Activated CD8-positive, alpha-beta memory T cell treated with anti-CD3 and anti-CD28 coated beads, Interleukin-2, amount 50 U/mL, for 48 hours (primary cell): Measurements from ENCODE around the gene CCDC146.
"Not testable (repeated sequence)": the region's sequence is repeated elsewhere in the genome, so short reads cannot be mapped to it uniquely, and the experiment has no call there.

Source experiments
- DNase-seq: peaks from one replicate; pipeline ENCODE4 v3.0.0-alpha.2; 2020

Gene CCDC146

DNA sequence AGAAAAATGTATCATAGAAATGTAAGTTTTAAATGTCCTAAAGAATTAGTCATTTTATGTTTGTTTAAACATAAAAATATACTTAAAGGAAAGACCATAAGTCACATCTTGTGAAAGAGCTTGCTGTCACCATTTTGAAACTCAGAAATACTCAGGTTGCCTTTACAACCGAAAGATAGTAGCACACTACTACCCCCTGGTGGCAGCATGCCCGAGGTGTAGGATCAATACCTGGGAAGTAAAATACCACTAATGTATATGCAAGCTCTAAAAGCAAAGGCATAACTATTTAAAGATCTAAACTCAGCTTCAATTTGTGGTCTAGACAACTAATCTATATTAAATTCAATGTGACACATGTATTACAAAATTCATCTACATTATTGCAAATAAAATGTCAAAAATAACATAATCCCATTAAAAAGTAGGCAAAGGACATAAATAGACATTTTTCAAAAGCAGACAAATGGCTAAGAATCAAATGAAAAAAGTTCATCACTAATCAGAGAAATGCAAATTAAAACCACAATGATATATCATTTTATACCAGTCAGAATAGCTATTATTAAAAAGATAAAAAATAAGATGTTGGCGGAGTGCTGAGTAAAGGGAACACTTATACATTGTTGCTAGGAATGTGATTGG, 124.9 kb downstream of the CCDC146 start:
- DNase-seq, result peak; percentile 94

GRCh38 chr7:77248154-77248553, 125.7 kb downstream of the CCDC146 start:
- DNase-seq, result no peak

DNA sequence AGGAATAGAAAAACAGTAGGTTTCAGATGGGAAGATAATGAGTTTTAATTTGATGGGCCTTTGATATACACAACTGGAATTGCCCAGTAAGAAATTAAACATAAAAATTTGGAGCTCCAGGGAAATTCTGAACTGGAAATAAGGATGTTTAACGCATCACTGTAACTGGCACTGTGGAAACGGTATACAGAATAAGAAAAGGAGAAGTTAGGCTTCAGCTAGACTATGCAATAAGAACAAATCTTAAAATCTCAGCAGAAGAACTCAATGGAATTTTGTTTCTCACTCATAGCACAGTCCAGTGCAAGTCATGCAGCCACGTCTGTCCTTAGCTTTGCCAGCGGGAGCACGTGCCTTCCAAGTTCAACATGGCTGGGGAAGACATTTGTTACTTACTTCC, 130.1 kb downstream of the CCDC146 start:
- no peak for DNase-seq

GRCh38 chr7:77253151-77253550, 130.7 kb downstream of the CCDC146 start:
- no peak for DNase-seq

GRCh38 chr7:77254429-77254828, 132.0 kb downstream of the CCDC146 start:
- DNase-seq, result no peak

GRCh38 chr7:77254915-77255314, 132.5 kb downstream of the CCDC146 start:
- no peak for DNase-seq

- no peak for DNase-seq
Observed at GRCh38 chr7:77258014-77258413, 135.6 kb downstream of the CCDC146 start.

DNA sequence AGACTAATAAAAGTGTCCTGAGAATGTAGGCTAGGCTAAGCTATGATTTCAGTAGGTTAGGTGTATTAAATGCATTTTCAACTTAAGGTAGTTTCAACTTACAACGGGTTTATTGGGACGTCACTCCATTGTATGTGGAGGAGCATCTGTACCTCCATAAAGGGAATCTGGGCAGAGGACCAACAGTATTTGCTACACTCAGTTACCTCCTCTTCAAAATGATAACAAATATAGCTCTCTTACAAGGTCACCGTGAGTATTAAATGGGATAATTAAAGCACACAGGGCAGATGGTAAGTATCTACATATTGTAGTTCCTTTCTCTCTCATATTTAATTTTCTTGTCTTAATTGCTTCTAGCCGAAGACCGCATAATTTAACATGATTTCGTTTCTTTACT, 136.2 kb downstream of the CCDC146 start:
- no peak for DNase-seq

DNA sequence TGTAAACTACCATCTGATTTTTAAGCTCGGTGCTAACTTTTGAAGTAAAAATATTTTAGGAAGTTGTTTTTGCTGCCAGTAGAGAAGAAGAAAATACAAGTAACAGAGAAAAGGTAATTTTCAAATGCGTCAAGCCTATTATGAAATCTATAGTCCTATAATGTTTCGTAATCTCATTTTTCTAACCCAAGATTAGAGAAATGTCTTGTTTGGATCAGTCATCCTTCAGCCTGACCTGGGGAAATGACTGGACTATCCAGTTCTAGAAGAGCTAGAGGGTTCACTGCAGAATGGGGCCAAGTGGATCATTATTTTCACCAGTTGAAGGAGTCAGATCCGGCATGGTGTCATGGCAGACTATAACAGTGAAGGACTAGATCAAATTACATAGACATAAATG, 139.9 kb downstream of the CCDC146 start:
- no peak for DNase-seq

DNA sequence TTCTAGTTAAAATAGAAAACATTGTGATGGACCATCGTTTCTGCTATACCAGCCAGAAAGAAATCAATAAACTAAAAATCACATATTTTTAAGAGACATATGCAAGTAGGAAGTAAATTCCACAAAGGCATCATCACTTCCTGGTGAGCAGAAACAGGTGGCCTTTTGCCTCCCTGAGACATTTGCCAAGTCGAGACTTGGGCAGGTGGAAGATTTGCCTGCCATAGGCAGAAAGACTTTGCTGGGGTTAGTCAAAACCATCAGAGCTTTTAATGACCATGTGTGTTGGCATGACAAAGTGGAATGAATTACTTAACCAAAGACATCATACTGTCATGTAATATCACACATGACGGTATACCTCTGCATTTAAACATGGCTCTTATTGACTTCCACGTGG, 143.3 kb downstream of the CCDC146 start:
- DNase-seq, result no peak

DNA sequence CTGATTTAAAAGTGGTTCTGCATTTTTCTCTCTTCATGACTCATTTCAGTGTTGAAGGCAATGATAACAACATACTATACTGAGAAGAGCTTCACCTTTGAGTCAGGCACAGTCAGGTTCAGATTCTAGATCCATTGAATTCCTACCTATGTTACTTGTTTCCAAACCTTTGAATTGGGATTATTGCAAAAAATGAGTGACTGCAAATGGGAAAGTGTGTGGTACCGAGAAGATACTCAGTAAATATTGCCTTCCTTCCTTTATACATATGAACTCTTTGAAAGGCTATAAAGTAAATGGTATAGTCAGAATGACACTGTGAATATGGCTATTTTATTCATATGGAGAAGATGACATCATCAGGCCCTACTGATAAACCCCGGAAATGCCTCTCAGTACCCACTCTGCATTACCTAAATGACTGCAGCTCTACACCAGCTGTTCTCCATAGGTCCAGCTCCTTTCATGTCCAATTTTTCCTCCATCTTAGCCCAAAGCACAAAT, 143.9 kb downstream of the CCDC146 start:
- no peak for DNase-seq

DNA sequence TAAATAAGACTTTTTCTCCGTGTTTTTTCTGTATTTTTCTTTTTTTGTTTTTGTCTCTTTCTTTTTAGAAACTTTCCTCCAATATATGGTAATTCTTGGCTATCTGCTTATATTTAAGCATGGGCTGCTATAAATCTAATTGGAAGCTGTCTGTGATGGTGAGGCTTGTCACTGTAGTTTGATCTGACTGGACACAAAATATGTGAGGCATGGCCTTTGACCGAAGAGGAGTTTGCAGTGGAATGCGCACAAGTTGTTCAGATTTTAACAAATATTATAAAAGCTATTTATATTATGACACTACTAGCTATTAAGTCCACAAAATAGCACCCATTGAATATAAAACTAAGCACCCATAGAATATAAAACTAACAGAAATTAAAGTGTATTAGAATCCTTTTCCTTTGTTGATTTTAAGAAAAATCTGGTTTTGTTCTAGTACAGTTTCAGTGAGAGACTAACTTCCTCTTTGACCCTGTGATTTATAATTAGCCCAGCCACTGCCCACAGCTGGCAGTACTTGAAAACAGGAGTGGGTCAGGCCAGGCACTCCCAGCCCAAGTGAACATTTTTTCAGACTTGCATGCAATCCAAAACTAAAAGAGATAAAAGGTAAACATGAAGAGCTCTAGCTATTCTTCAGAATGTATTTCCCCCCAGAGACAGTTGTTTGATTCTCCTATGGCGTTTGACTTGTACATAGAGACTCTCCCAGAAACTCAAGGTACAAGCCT, 147.1 kb downstream of the CCDC146 start:
- no peak for DNase-seq

DNA sequence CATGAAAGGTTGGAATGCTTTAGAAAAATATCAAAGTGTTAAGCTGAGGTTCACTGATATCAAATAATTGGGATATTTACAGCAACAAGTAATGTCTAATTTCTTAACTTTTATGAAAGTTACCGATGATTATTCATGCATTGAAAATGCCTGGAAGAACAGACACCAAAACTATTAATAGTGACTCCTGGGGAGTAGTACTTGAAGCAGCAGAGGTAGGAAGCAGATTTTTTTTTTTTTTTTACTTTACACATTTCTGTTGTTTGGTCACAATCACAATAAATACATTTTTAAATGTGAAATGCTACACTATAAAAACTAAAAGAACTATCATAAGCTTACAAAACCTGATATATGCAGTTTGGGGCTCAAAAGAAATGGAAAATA, 147.7 kb downstream of the CCDC146 start:
- DNase-seq, result no peak

DNA sequence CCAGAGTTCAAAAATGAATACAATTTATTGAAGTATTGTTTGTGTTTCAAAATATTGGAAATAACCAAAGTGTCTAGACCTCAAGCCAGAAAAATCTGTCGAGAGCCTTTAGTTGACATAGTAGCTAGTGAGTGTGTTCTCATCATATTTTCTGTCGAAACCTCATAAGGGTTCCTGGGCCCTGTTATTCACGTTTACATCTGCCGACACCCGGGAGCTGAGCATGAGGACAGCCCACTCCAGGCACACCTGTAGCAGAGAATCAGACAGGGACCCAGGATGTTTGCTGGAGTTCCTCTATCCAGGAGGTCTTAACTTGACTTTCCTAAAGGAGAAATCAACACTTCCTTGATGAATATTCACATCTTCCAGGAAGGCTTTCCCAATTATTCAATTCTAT, 149.4 kb downstream of the CCDC146 start:
- DNase-seq, result no peak

GRCh38 chr7:77275663-77276062, 153.2 kb downstream of the CCDC146 start:
- not testable (repeated sequence) for DNase-seq

DNA sequence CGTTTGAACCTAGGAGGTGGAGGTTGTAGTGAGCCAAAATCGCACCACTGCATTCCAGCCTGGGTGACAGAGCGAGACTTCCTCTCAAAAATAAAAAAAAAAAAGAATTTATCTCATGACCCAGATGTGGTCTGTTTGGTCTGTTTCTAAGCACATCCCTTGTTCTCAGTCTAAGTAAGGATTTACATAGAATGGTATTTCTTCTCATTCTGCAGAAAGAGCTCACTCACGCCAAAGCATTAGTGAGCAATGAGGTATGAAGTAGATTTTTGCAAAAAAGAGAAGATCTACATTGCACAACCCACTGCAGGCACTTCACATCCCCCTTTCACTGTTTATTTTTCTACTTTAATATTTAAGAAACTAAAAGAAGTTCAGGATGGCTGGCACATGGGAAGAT, 153.7 kb downstream of the CCDC146 start:
- no peak for DNase-seq

- DNase-seq, result no peak
Observed at GRCh38 chr7:77281780-77282478, 159.5 kb downstream of the CCDC146 start.

DNA sequence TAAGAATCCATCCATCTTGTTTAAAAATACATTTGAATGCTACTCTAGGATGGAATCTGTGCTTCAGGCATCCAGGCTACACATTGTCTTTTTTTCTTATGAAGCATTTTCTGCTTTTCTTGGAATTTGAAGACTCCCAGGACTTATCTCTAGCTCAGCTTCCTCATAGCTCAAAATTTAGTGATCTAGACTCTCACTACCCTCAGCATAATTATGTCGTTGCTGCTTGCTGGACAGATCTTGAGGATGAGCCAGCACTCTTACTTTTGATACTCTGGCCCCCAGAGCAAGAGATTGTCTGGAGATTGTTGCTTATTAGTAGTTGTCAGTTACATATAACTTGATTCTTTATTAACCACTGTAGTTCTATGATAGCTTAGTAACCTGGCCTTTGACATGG, 160.5 kb downstream of the CCDC146 start:
- no peak for DNase-seq

- no peak for DNase-seq
Observed at GRCh38 chr7:77284005-77284404, 161.6 kb downstream of the CCDC146 start.

DNA sequence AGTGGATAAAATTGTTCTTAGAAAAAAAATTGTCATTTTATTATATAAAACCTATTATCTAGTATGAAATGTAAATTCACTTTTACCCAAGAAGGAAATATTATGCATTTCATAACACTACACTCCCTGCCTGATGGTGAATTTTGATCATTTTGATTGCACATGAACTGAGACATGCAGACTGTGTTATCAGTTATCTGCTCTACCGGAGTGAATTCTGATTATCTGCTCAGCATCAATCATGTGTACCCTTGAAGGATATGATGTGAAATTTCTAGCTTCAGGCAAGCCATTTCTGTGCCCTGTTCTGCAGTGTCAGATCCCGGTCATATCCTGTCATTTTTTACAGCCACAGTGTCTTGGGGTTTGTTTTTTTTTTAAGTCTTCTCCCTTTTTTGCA, 162.2 kb downstream of the CCDC146 start:
- no peak for DNase-seq

DNA sequence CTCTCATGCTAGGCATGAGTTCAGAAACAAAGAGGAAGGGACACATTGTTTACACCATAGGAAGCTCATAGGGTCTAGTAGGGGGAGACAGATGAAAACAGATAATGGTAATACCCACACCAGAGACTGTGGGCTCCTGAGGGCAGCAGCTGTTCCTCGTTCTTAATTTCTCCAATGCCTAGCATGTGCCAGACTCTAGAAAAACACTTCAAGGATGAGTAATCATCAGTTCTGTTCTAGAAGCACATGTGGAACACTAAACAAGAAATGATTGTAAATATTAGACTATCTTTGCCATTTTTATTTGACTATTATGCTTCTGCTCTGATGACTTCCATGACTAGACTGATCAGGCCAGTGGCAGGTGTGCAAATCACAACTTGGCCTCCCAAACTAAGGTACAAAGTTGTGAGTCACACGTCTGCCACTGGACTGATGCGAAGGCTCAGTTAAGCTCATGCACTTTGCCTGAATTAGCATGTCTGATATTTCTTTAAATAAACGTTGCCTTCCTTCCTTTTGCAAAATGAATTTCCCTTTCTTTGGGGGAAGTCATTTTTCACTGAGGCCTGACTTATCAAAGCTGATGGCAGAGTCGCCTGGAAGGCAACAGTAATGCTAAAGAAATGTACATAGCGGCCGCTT, 166.4 kb downstream of the CCDC146 start:
- no peak for DNase-seq

- no peak for DNase-seq
Observed at GRCh38 chr7:77289387-77289786, 167.0 kb downstream of the CCDC146 start.

DNA sequence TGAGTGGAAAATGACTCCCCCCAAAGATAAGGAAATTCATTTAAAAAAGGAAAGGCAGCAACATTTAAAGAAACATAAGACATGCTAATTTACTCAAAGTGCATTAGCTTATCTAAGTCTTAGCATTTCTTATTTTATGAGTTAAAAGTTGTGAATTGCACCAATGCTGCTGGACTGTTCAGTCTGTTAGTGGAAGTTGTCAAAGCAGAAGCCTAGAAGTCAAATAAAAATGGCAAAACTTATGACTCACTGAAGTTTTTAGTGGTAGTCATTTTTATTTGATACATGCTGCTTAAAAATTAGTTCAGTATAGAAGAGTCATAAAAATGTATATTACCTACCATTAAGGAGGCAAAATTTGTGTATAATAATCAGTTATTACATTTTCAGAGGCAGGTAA, 168.0 kb downstream of the CCDC146 start:
- DNase-seq, result no peak

DNA sequence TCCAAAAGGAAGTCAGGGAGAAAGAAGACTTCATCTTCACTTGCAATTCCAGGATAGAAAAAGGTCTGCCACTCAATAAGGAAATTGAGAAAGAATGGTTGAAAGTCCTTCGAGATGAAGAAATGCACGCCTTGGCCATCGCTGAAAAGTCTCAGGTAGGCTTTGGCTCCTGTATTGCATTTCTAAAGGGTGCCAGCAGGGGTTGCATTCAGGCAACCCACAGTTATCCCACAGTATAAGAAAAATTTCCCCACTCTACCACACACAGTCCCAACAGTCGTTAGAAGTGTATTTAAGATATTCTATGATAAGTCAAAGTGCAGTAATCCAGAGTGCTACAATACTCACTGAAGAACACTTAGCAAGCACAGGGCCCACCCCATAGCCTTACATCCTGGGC, 170.6 kb downstream of the CCDC146 start:
- no peak for DNase-seq
